ENCODE results near the gene AKAP6.

GRCh38 chr14:32426586-32427388 lies 97.7 kb downstream of the AKAP6 start:
- no peak for TF ChIP-seq POLR2AphosphoS5 (IDR thresholded peaks at IDR 0.05; ENCODE audit: low read depth, low read length)
- no peak for TF ChIP-seq POLR2A (IDR thresholded peaks at IDR 0.05; ENCODE audit: low read depth, low read length)

All from GM12891 (cell line).